ENCODE measurements around the gene MCIDAS.

- TF ChIP-seq, protein P1, sequence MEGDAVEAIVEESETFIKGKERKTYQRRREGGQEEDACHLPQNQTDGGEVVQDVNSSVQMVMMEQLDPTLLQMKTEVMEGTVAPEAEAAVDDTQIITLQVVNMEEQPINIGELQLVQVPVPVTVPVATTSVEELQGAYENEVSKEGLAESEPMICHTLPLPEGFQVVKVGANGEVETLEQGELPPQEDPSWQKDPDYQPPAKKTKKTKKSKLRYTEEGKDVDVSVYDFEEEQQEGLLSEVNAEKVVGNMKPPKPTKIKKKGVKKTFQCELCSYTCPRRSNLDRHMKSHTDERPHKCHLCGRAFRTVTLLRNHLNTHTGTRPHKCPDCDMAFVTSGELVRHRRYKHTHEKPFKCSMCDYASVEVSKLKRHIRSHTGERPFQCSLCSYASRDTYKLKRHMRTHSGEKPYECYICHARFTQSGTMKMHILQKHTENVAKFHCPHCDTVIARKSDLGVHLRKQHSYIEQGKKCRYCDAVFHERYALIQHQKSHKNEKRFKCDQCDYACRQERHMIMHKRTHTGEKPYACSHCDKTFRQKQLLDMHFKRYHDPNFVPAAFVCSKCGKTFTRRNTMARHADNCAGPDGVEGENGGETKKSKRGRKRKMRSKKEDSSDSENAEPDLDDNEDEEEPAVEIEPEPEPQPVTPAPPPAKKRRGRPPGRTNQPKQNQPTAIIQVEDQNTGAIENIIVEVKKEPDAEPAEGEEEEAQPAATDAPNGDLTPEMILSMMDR (IDR thresholded peaks at IDR 0.05) = no peak
- no peak for TF ChIP-seq POLR2AphosphoS5 (IDR thresholded peaks at IDR 0.05)
These were observed 50.0 kb downstream of the MCIDAS start for GRCh38 chr5:55177078-55177477.

Data from stomach (tissue), 4 donors.